Measurements from ENCODE around the gene ZEB2. TPM values are rescaled to one million over a fixed set of nuclear protein-coding genes. Genes with fewer than 3 reads are reported as not detected.
"Not testable (repeated sequence)": the region's sequence is repeated elsewhere in the genome, so short reads cannot be mapped to it uniquely, and the experiment has no call there.

The ZEB2 gene
- total RNA-seq, 1 donor from 2014 or later, result 106 TPM

DNA sequence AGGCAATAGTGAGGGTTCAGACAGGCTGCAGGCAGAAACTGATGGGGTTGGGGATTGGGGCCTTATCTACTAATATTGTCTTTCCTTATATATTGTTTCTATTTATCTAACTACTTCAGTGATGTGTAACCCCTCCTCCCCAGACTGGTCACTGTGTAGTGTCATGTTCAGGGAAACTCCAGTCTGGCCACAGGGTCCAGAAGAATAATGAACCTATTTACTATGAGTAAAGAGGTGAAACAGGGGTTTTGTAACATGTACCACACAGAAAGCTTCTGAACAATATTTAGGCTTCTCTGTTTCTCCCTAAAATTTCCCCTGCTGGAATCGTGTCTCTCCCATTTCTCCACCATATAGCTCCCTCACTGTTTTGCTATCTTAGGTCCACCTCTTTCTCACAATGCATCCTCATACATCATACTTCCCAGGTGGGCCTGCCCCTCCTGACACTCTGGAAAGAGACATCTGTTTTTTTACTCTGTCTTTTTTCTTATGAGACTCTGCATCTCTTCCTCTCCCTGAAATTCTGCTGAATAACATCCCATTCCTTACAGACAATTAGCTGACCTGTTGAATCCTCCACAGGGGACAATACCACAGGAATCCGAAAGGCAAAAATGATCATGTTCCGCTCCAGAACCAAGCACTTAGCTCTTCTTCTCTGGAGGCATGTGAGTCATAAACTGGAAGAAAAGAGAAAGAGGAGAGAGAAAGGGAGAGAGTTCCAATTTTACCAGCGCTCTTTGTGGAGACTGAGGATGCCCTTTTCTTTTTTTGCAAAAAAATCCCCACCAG is 154.8 kb downstream of the ZEB2 start:
- DNase-seq (ENCODE audit: low spot score), result no peak
- H2AFZ ChIP-seq (replicated peaks), result no peak overlapping the region
- H4K20me1 ChIP-seq (ENCODE audit: low read depth), result no peaks in the 10 kb centered on the region
- H3K9me3 ChIP-seq (ENCODE audit: low read depth), result no peaks in the 10 kb centered on the region
- no peaks in the 10 kb centered on the region for H3K27me3 Mint-ChIP-seq (ENCODE audit: insufficient read depth, low read depth)
- H3K36me3 Mint-ChIP-seq, result no peaks in the 10 kb centered on the region
- no peaks in the 10 kb centered on the region for H3K4me1 ChIP-seq
- H3K9ac ChIP-seq, result no peak overlapping the region
- peaks cover 3% of the 10 kb centered on the region for H3K4me1 Mint-ChIP-seq
- no peak overlapping the region for H3K4me3 ChIP-seq
- H3K79me2 ChIP-seq (ENCODE audit: low read depth), result no peaks in the 10 kb centered on the region
- no peak overlapping the region for H3K4me3 Mint-ChIP-seq
- H3K9me3 Mint-ChIP-seq, result no peaks in the 10 kb centered on the region
- H3F3A ChIP-seq (ENCODE audit: low read depth), result no peaks in the 10 kb centered on the region
- no peak overlapping the region for H3K4me2 ChIP-seq
- H3K27me3 ChIP-seq, result no peaks in the 10 kb centered on the region
- no peaks in the 10 kb centered on the region for H3K36me3 ChIP-seq
- H3K27ac ChIP-seq, result no peak overlapping the region
- no peak overlapping the region for H3K27ac Mint-ChIP-seq
- no peak for TF ChIP-seq EZH2phosphoT487 (IDR thresholded peaks at IDR 0.05)
- TF ChIP-seq EZH2 (IDR thresholded peaks at IDR 0.05), result no peak
- TF ChIP-seq, protein P1, sequence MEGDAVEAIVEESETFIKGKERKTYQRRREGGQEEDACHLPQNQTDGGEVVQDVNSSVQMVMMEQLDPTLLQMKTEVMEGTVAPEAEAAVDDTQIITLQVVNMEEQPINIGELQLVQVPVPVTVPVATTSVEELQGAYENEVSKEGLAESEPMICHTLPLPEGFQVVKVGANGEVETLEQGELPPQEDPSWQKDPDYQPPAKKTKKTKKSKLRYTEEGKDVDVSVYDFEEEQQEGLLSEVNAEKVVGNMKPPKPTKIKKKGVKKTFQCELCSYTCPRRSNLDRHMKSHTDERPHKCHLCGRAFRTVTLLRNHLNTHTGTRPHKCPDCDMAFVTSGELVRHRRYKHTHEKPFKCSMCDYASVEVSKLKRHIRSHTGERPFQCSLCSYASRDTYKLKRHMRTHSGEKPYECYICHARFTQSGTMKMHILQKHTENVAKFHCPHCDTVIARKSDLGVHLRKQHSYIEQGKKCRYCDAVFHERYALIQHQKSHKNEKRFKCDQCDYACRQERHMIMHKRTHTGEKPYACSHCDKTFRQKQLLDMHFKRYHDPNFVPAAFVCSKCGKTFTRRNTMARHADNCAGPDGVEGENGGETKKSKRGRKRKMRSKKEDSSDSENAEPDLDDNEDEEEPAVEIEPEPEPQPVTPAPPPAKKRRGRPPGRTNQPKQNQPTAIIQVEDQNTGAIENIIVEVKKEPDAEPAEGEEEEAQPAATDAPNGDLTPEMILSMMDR (IDR thresholded peaks at IDR 0.05), result no peak

DNA sequence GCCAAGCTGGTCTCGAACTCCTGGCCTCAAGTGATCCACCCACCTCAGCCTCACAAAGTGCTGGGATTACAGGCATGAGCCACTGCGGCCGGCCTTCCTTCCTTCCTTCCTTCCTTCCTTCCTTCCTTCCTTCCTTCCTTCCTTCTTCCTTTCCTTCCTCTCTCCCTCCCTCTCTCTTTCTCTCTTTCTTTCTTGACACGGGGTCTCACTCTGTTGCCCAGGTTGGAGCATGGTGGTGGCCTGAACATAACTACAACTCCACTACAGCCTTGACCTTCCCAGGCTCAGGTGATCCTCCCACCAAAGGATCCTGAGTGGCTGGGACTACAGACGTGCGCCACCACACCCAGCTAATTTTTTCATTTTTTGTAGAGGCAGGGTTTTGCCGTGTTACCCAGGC is 155.7 kb downstream of the ZEB2 start:
- H3K27me3 Mint-ChIP-seq (ENCODE audit: insufficient read depth, low read depth); H3K9me3 ChIP-seq (ENCODE audit: low read depth); H3K4me2 ChIP-seq; H3K36me3 Mint-ChIP-seq; H3K4me1 Mint-ChIP-seq; H3K9me3 Mint-ChIP-seq; H2AFZ ChIP-seq (replicated peaks); H3F3A ChIP-seq (ENCODE audit: low read depth); DNase-seq (ENCODE audit: low spot score); H4K20me1 ChIP-seq (ENCODE audit: low read depth); H3K4me3 Mint-ChIP-seq; H3K27me3 ChIP-seq; H3K27ac Mint-ChIP-seq; H3K9ac ChIP-seq; H3K27ac ChIP-seq; H3K4me1 ChIP-seq; H3K4me3 ChIP-seq; H3K79me2 ChIP-seq (ENCODE audit: low read depth); H3K36me3 ChIP-seq: not testable (repeated sequence)

DNA sequence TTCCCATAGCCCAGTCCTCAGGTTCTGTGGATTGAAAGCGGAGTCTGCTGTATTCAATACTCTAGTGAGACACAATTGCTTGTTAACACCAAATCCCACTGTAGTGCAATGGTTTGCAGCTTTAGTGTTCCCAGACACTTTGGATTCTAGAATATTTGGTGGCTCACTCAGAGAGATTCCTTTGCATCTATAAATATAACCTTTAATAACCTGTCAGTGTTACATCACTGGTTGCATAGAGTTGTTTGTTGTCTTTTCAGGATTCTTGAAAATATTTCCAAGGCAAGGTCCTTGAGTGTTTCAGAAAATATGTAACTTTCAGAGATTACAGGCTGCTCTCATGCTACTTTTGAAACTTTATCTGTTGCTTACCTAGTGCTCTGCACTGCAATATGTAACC is 157.5 kb downstream of the ZEB2 start:
- Mint-ChIP-seq H3K27me3 (ENCODE audit: insufficient read depth, low read depth) (no peaks in the 10 kb centered on the region), H3K4me3 (no peak overlapping the region), H3K9me3 (no peaks in the 10 kb centered on the region), H3K36me3 (no peaks in the 10 kb centered on the region), H3K4me1 (peaks cover 3% of the 10 kb centered on the region), H3K27ac (no peak overlapping the region)
- no peaks in the 10 kb centered on the region for H3K4me1 ChIP-seq
- H3K79me2 ChIP-seq (ENCODE audit: low read depth), result no peaks in the 10 kb centered on the region
- H3K27me3 ChIP-seq, result no peaks in the 10 kb centered on the region
- no peak overlapping the region for H3K9ac ChIP-seq
- no peak for DNase-seq (ENCODE audit: low spot score)
- H3F3A ChIP-seq (ENCODE audit: low read depth), result no peaks in the 10 kb centered on the region
- H3K9me3 ChIP-seq (ENCODE audit: low read depth), result no peaks in the 10 kb centered on the region
- H4K20me1 ChIP-seq (ENCODE audit: low read depth), result no peaks in the 10 kb centered on the region
- no peaks in the 10 kb centered on the region for H3K36me3 ChIP-seq
- TF ChIP-seq EZH2phosphoT487 (IDR thresholded peaks at IDR 0.05) (no peak), EZH2 (IDR thresholded peaks at IDR 0.05) (no peak)
- TF ChIP-seq, protein P1 (IDR thresholded peaks at IDR 0.05), result no peak
- no peak overlapping the region for H3K4me3 ChIP-seq
- no peak overlapping the region for H3K27ac ChIP-seq
- no peak overlapping the region for H2AFZ ChIP-seq (replicated peaks)
- no peak overlapping the region for H3K4me2 ChIP-seq

DNA sequence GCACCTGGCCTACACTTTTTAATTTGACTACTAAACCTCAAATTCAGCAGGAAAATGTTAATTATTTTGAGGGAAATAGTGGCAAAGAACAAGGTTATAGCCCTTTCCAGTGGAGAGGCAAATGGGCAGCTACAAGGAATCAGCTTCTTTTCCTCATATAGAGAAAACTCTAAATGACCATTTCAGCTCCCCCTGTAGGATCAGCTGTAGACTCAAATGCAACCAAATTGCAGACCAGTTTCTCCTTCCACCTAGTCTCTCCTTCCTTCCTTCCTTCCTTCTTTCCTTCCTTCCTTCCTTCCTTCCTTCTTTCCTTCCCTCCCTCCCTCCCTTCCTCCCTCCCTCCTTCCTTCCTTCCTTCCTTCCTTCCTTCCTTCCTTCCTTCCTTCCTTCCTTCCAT is 158.2 kb downstream of the ZEB2 start:
- H3K79me2 ChIP-seq (ENCODE audit: low read depth), result no peaks in the 10 kb centered on the region
- no peaks in the 10 kb centered on the region for H3K27me3 Mint-ChIP-seq (ENCODE audit: insufficient read depth, low read depth)
- no peaks in the 10 kb centered on the region for H3K36me3 Mint-ChIP-seq

More for the DNA sequence above, 158.2 kb downstream of the ZEB2 start:
- Mint-ChIP-seq H3K4me1 (peaks cover 3% of the 10 kb centered on the region), H3K27ac (no peak overlapping the region), H3K4me3 (no peak overlapping the region), H3K9me3 (no peaks in the 10 kb centered on the region)
- H3F3A ChIP-seq (ENCODE audit: low read depth), result no peaks in the 10 kb centered on the region
- H3K27ac ChIP-seq, result no peak overlapping the region
- no peaks in the 10 kb centered on the region for H3K9me3 ChIP-seq (ENCODE audit: low read depth)
- no peak overlapping the region for H2AFZ ChIP-seq (replicated peaks)
- H3K4me2 ChIP-seq, result no peak overlapping the region
- no peak overlapping the region for H3K4me3 ChIP-seq
- TF ChIP-seq EZH2 (IDR thresholded peaks at IDR 0.05) (no peak), EZH2phosphoT487 (IDR thresholded peaks at IDR 0.05) (no peak)
- TF ChIP-seq, protein P1 (IDR thresholded peaks at IDR 0.05), result no peak
- no peaks in the 10 kb centered on the region for H4K20me1 ChIP-seq (ENCODE audit: low read depth)
- no peaks in the 10 kb centered on the region for H3K27me3 ChIP-seq
- DNase-seq (ENCODE audit: low spot score), result no peak
- H3K4me1 ChIP-seq, result no peaks in the 10 kb centered on the region
- H3K9ac ChIP-seq, result no peak overlapping the region
- no peaks in the 10 kb centered on the region for H3K36me3 ChIP-seq
